SH-SY5Y (cell line): ENCODE results near the gene ONECUT2.

ENCODE experiments used
- GATA2 ChIP-seq: IDR thresholded peaks from 2 replicates; pipeline ENCODE4 v1.6.1; 2011; ENCODE audit warnings: mild to moderate bottlenecking, low read depth, low read length
- GATA3 ChIP-seq: IDR thresholded peaks from 2 replicates; pipeline ENCODE4 v1.6.1; 2011; ENCODE audit warnings: low read depth, mild to moderate bottlenecking, low read length, moderate library complexity

GRCh38 chr18:57423821-57424220, 11.4 kb upstream of the ONECUT2 start:
- TF ChIP-seq GATA3 (no peak), GATA2 (no peak)
